ENCODE data around the gene RGPD8. TPM values are rescaled to one million over a fixed set of nuclear protein-coding genes. Genes with fewer than 3 reads are reported as not detected.

The RGPD8 gene
- total and polyA plus RNA-seq, 4 donors: 1.5 to 20.6 (median 4.5) TPM

GRCh38 chr2:112482309-112483041, 49.0 kb upstream of the RGPD8 start (continued):
- no peak for TF ChIP-seq YY1 (IDR thresholded peaks at IDR 0.05)

- peak; percentile 82 for DNase-seq (ENCODE audit: low spot score)
- peak within 1 kb of the TSS; percentile 82 to 86 for H3K9ac ChIP-seq (ENCODE audit: low read depth in 1 of 2, low read length in 2 of 2)
- peak within 1 kb of the TSS; percentile 85 to 93 (median 92) for H3K4me3 ChIP-seq (ENCODE audit: low read depth in 1 of 3, low read length in 3 of 3)
- under 1% methylated on average over 82 of the region's 82 CpGs for WGBS
- H3K9me3 ChIP-seq (ENCODE audit: control insufficient read depth in 4 of 4, low read length in 3 of 4): no peaks in the 10 kb centered on the region
- peak within 1 kb of the TSS; percentile 59 to 81 for H3K27ac ChIP-seq (ENCODE audit: low read depth in 1 of 2, low read length in 2 of 2)
- no peak for TF ChIP-seq ATF3 (IDR thresholded peaks at IDR 0.05)
- TF ChIP-seq CTCF (IDR thresholded peaks at IDR 0.05; ENCODE audit: low read depth, low read length, missing input control): no peak
- TF ChIP-seq ZBTB33 (IDR thresholded peaks at IDR 0.05): no peak
- TF ChIP-seq HNF4G (IDR thresholded peaks at IDR 0.05): no peak
- no peak for TF ChIP-seq MAX (IDR thresholded peaks at IDR 0.05)
- TF ChIP-seq RXRA (IDR thresholded peaks at IDR 0.05): no peak
- no peak for TF ChIP-seq YY1 (IDR thresholded peaks at IDR 0.05)
- TF ChIP-seq REST (IDR thresholded peaks at IDR 0.05): no peak
- TF ChIP-seq EGR1 (IDR thresholded peaks at IDR 0.05; ENCODE audit: low read depth in 2 of 2): peak in 1 of 2 donors; percentile 21
- TF ChIP-seq SP1 (IDR thresholded peaks at IDR 0.05): peak; percentile 4
- no peak for TF ChIP-seq FOXA1 (IDR thresholded peaks at IDR 0.05)
- no peak for TF ChIP-seq NR2F2 (IDR thresholded peaks at IDR 0.05)
- no peak for TF ChIP-seq FOXA2 (IDR thresholded peaks at IDR 0.05)
- no peak for TF ChIP-seq JUND (IDR thresholded peaks at IDR 0.05)
- no peak for TF ChIP-seq GABPA (IDR thresholded peaks at IDR 0.05 in 1 of 2, conservative IDR thresholded peaks at IDR 0.05 in 1 of 2)
- no peak for TF ChIP-seq TAF1 (conservative IDR thresholded peaks at IDR 0.05)
- TF ChIP-seq RAD21 (IDR thresholded peaks at IDR 0.05): no peak
- no peak for TF ChIP-seq HNF4A (conservative IDR thresholded peaks at IDR 0.05)
- peaks cover 2 to 24% (median 16%) of the 10 kb centered on the region in 4 donors for H3K4me1 ChIP-seq (ENCODE audit: control insufficient read depth in 4 of 4, insufficient read depth in 4 of 4, low read length in 3 of 4)
- H3K36me3 ChIP-seq (ENCODE audit: control insufficient read depth in 4 of 4, insufficient read depth in 3 of 4, low read depth in 1 of 4, low read length in 3 of 4): no peaks in the 10 kb centered on the region
- H3K27me3 ChIP-seq (ENCODE audit: control insufficient read depth in 4 of 4, insufficient read depth in 4 of 4, low read length in 3 of 4): no peaks in the 10 kb centered on the region
These were observed 48.2 kb upstream of the RGPD8 start, which contains the start of gene TTL for GRCh38 chr2:112481528-112482233. Gene TTL, plus strand, starts transcription at chr2:112482156. Its CDS starts 189 bp downstream, at chr2:112482345.

Measured in liver (tissue), 9 donors.